Bone marrow (tissue), 2 donors: ENCODE measurements around the gene HAUS8.
"Not testable (repeated sequence)": the region's sequence is repeated elsewhere in the genome, so short reads cannot be mapped to it uniquely, and the experiment has no call there.

Experiments used
- DNase-seq, 2 donors: peaks; one replicate each; lab custom pipeline; 2025; lab: John Stamatoyannopoulos, UW

The HAUS8 gene

DNA sequence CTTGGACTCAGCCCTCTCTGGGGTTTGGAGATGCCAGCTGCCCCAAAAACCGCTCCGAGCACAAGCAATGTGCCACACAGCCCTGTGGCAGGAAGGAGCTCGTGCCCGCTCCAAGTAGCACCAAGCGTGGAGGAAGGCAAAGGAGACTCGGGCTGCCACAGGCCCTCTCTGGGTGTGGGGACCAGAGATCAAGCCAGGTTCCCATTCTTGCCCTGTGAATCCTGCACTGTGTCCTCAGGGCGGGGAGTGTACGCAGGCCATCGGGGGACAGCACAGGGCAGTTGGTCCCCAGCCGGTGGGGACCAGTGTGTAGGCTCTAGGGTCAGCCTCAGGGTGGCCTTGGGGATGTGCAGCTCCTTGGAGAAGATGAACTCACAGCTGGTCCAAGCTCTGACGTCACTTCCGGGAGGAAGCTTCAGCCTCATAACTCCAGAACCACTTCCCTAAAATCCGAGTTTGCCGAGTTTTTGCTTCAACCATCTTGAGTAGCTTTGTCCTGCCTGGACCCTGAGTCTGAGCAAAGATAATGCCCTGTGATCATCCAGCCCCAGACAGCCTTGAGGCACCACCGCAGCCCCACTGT is 39.3 kb downstream of the HAUS8 start:
- DNase-seq, result peak in 1 of 2 donors; percentile 43

- no peak for DNase-seq
These were observed 43.5 kb downstream of the HAUS8 start for GRCh38 chr19:17031741-17032140.

DNA sequence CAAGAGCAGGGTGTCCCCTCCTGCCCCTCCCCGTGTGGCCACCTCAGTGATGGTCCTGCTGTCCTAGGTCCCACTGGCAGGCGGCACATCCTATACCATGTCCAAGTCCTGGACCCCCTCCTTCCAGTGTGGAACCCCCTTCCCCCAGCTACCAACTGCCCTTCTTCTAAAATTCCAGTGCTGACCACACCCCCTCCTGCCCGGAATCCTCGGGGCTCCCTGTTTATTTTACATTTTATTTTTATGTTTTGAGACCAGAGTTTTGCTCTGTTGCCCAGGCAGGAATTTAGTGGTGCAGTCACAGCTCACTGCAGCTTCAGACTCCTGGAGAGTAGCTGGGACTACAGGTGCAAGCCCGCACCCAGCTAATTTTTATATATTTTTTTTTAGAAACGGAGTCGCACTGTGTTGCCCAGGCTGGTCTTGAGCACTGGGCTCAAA is 47.7 kb downstream of the HAUS8 start:
- no peak for DNase-seq

DNA sequence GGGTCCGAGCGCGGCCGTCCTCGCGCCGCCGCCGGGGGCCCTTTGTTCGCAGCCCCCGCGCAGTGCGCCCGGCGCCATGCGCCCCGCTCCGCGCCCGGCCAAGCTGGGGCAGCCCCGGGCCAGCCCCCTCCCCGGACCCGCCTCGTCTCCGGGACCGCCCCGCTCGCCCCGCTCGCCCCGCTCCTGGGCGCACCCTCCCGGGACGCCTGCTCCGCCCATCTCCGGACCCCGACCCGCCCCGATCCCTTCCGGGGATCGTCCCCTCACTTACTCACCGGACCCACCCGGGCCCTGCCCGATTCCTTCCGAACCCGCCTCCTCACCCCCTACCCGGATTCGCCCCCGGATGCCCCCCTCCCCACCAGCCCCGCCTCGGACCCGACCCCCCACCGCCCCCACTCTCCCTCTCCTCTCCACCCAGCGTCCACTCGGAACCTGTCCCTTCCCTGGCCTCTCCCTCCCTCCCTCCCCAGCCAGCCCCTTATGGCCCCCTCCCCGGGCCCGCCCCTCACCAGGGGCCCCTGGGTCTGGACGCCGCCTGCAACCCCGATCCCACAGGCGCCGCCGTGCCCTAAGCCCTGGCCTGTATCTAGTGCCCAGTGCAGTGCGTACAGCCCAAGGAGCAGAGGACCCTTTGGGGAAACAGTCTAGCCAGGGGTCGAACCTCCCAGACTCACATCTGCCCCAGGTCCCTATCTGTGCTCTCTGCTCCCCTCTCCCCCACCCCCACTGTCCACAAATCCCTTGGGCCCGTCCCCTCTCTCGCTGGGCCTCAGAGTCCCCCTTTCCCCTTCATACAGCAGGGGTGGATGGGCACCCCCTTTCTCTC is 48.3 kb downstream of the HAUS8 start, which contains the start of gene CPAMD8:
Gene CPAMD8 (minus strand): TSS at position 105 of the 829 bp plus-strand sequence. CDS start 168 bp downstream, outside the sequence.
- no peak for DNase-seq

DNA sequence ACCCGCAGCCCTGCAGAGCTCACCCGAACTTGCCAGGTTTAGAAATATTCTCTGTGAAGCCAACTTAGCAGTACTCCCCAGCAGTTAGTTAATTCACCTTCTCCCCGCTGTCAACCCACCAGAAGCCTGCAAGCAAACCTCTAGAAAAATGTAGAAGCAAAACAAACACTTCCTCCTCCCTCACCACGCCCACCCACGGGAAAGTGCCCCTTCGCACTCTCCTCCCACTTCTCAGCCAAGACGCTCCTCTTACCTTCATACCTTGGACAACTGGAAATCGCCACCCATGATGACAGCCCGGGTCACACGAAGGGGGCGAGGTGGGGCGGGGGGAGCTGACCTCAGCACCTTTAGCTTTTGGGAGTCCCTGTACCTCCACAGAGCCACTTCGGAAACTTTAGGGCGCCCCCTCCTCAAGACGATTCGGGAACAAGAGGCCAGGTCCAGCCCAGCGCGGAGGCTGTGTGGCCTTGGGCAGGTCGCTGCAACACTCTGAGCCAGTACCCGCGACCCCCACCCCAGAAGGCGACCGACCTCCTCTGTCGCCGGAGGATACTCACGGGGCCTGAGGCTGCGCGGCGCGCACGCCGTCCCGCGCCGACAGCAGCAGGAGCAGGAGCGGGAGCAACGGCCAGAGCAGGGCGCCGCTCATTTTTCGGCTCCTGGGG is 49.1 kb downstream of the HAUS8 start:
- DNase-seq, result peak in 1 of 2 donors; percentile 12

DNA sequence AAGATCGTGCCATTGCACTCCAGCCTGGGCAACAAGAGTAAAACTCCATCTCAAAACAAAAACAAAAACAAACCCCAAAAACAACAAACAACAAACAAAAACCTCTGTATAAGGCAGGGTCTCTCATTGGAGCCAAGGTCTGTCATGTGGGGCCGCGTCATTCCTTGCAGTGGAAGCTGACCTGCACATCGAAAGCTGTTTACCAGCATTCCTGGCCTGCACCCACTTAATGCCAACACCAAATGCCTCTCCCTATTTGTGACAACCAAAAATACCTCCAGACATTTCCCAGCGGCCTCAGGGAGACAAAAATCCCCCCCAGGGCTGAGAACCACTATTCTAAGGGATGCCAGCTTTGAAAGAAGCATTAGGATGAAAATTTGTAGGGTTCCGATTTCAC is 49.9 kb downstream of the HAUS8 start:
- DNase-seq, result no peak

- DNase-seq, result not testable (repeated sequence)
These were observed 50.3 kb downstream of the HAUS8 start for GRCh38 chr19:17024941-17025340.

DNA sequence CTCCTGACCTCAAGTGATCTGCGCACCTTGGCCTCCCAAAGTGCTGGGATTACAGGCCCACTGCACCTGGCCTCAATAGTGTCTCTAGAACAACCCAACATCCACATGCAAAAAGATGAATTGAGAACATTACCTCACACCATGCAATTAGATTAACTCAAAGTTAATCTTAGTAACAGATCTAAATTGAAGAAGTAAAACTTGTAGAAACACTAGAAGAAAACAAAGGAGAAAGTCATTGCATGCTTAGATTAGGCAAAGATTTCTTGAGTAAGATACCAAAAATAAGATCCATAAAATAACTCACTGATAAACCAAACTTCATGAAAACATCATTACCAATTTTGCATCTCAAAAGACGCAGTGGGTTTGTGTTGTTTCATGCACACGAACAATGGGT is 51.4 kb downstream of the HAUS8 start:
- DNase-seq, result no peak

DNA sequence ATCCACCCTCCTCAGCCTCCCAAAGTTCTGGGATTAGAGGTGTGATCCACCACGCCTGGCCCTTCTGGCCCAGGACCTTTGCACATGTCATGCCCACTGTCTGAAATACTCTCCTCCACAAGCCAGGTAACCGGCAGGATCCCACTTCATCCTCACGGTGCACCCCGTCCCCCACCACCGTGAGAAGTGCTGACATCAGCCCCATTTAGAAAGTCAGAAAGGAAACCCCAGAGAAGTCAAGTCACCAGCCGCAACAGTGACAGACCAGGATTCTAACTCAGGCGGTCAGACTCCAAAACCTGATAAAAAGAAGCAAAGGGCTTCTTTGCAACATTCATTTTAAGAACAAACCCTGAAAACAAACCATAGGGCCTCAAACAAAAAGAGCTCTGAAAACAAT is 52.5 kb downstream of the HAUS8 start:
- no peak for DNase-seq

- peak in 1 of 2 donors; percentile 48 for DNase-seq
These were observed 53.3 kb downstream of the HAUS8 start for GRCh38 chr19:17021793-17022590.

GRCh38 chr19:17021328-17021727 is 53.9 kb downstream of the HAUS8 start:
- no peak for DNase-seq

- no peak for DNase-seq
These were observed 54.4 kb downstream of the HAUS8 start for GRCh38 chr19:17020823-17021222.

- DNase-seq, result no peak
These were observed 54.9 kb downstream of the HAUS8 start for GRCh38 chr19:17020385-17020784.

DNA sequence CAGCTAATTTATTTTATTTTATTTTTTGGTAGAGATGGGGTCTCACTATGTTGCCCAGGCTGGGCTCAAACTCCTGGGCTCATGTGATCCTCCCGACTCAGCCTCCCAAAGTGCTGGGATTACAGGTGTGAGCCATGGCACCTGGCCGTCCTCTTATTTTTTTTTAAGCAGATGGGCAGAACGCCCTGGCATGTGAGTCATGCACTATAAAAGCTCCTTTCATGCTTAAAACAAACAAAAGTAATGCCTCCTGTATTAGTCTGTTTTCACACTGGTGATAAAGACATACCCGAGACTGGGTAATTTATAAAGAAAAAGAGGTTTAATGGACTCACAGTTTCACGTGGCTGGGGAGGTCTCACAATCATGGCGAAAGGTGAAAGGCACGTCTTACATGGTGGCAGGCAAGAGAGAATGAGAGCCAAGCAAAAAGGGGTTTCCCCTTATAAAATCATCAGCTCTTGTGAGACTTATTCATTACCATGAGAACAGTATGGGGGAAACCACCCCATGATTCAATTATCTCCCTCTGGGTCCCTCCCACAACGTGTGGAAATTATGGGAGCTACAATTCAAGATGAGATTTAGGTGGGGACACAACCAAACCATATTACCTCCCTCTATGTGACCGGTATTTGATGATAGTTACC is 60.9 kb downstream of the HAUS8 start:
- DNase-seq, result not testable (repeated sequence)

- no peak for DNase-seq
These were observed 63.8 kb downstream of the HAUS8 start for GRCh38 chr19:17011485-17011884.

DNA sequence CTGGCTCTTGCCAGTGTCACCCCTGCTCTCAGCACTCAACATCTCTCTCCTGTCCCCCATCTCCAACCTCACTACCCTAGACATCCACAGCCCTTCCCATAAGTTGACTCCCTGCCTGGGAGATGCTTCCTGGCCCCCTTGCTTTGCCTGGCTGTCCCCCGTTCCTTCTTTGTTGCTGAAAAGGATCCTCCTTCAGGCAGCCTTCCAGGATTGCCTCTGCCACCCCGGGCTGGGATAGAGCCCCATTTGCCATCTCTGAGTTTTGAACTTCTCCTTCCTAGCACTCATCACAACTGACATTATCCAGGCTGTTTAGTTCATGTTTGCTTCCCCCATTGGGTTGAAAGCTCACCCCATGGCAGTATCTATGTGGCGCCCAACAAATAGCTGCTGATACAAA is 68.7 kb downstream of the HAUS8 start:
- DNase-seq, result no peak

- no peak for DNase-seq
These were observed 70.3 kb downstream of the HAUS8 start for GRCh38 chr19:17005000-17005399.

GRCh38 chr19:17004386-17004785 is 70.9 kb downstream of the HAUS8 start:
- DNase-seq, result no peak

DNA sequence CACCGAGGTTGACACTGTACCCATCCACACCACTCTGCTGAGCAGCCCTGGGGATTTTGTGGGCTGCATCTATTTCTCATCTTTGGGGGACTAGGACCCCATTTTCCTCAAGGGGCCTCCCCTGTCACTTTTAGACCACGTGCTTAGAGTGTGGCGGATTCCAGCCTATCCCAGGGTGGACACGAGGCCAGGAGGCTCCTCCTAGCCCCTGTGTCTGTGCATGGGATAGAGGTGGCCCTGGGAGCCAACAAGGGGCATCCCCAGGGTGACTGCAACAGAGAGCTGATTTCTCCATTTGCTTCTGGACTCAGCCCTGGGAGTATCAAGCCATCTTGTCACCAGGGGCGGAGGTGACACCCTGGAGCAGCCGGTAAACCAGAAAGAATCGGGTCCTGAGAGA is 72.8 kb downstream of the HAUS8 start:
- DNase-seq, result no peak

GRCh38 chr19:17001603-17002183 is 73.6 kb downstream of the HAUS8 start:
- DNase-seq, result no peak
